Gastrocnemius medialis (tissue), 4 donors: Measurements from ENCODE around the gene MFAP4. TPM values are rescaled to one million over a fixed set of nuclear protein-coding genes. Genes with fewer than 3 reads are reported as not detected.
"Not testable (repeated sequence)": the region's sequence is repeated elsewhere in the genome, so short reads cannot be mapped to it uniquely, and the experiment has no call there.

Experiments used
- ATAC-seq, 2 donors: fragments of 150-250 bp; one replicate each; pipeline ENCODE4 v1.9.1; 2016
- DNase-seq, 2 donors: peaks; one replicate each; pipeline ENCODE4 v3.0.0-alpha.2; 2019
- H3K27ac ChIP-seq, 4 donors: fragments of 200-600 bp; sonication (generic); 1 replicate in 1 of 4; 2 replicates in 3 of 4; pipeline ENCODE4 v1.5.1; 2016 to 2018; ENCODE audit warnings: mild to moderate bottlenecking in 2 of 4, moderate library complexity in 1 of 4
- H3K27me3 ChIP-seq, 3 donors: fragments of 200-600 bp; sonication (generic) in 2 of 3; 1 replicate in 1 of 3; 2 replicates in 2 of 3; pipeline versions ENCODE4 v1.5.1 to v1.6.0; 2016 to 2019; ENCODE audit warnings: mild to moderate bottlenecking in 1 of 3, moderate library complexity in 1 of 3
- H3K36me3 ChIP-seq, 2 donors: fragments of 200-600 bp; sonication (generic) in 1 of 2; one replicate each; pipeline ENCODE4 v1.5.1; 2017 to 2018
- H3K4me1 ChIP-seq, 2 donors: fragments of 200-600 bp; sonication (generic) in 1 of 2; one replicate each; pipeline ENCODE4 v1.5.1; 2016 to 2017; ENCODE audit warnings: mild to moderate bottlenecking in 2 of 2
- H3K4me3 ChIP-seq, 4 donors: fragments of 200-600 bp; sonication (generic) in 3 of 4; 1 replicate in 1 of 4; 2 replicates in 3 of 4; pipeline ENCODE4 v1.5.1; 2016 to 2019; ENCODE audit warnings: mild to moderate bottlenecking in 2 of 4
- H3K9me3 ChIP-seq, 3 donors: fragments of 200-600 bp; sonication (generic) in 2 of 3; 1 replicate in 1 of 3; 2 replicates in 2 of 3; pipeline ENCODE4 v1.5.1; 2016 to 2019
- POLR2A ChIP-seq, 2 donors: fragments of 450-650 bp; IDR thresholded peaks; one replicate each; pipeline ENCODE4 v1.6.1; 2017; ENCODE audit warnings: antibody characterized with exemption in 2 of 2, mild to moderate bottlenecking in 2 of 2, moderate library complexity in 2 of 2
- in situ Hi-C, 4 donors: fragments of 200-750 bp; cut with MboI; loops; one replicate each; pipeline versions ENCODE4 v1.15.0 to v1.8.0; 2017; ENCODE audit warnings: low sequenced_read_pairs in 4 of 4
- intact Hi-C: fragments of 100-400 bp; cut with DNase I; formaldehyde crosslinking; loops from one replicate; pipeline ENCODE4 v1.15.1; 2023; ENCODE audit warnings: low total_unique reads
- total RNA-seq, 4 donors: library from RNA; depleted of rRNA; stranded (reverse); fragments of >200 nt; gene quantifications; one replicate each; pipeline versions ENCODE4 v1.1.0 to v1.2.3, GENCODE V29; 2016
- TF ChIP-seq, protein P1 (sequence below), 5 experiments: fragments of 450-650 bp in 3 of 5; fragments of 200-600 bp in 2 of 5; sonication (generic) in 2 of 5; IDR thresholded peaks in 4 of 5; conservative IDR thresholded peaks in 1 of 5; 1 replicate in 4 of 5; 2 replicates in 1 of 5; pipeline ENCODE4 v1.5.1; 2016 to 2019; ENCODE audit warnings: antibody characterized with exemption in 5 of 5, mild to moderate bottlenecking in 3 of 5, moderate library complexity in 3 of 5

MFAP4 gene
- total RNA-seq, 4 donors from 2014 or later = 11.0 to 22.7 (median 14.8) TPM

DNA sequence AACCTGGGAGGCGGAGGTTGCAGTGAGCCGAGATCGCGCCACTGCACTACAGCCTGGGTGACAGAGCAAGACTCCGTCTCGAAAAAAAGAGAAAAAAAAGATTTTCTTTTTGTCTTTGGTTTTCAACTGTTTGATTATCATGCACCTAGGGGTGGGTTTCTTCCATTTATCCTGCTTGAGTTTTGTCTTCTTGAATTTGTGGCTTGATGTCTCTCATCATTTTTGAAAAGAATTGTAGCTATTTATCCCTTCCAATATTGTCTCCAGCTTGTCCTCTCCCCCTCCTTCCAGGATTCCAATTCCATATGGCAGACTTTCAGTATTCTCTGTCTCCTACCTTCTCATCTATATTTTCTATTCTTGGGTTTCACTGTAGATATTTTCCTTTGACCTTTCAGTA, 32.2 kb downstream of the MFAP4 start:
- DNase-seq (no peak), ATAC-seq (no peak)
- no peak overlapping the region for H3K4me3 ChIP-seq
- no peak overlapping the region for H3K27ac ChIP-seq
- in situ Hi-C loops = loop anchor here (25.0 kb wide), 2 partner anchors 283 to 408 kb away; partner anchors contain the start of gene ALDH3A2 (in 1 of the 4)
- H3K36me3 ChIP-seq = no peaks in the 10 kb centered on the region
- no peaks in the 10 kb centered on the region for H3K9me3 ChIP-seq
- TF ChIP-seq POLR2A (IDR thresholded peaks at IDR 0.05) = no peak
- TF ChIP-seq, protein P1, sequence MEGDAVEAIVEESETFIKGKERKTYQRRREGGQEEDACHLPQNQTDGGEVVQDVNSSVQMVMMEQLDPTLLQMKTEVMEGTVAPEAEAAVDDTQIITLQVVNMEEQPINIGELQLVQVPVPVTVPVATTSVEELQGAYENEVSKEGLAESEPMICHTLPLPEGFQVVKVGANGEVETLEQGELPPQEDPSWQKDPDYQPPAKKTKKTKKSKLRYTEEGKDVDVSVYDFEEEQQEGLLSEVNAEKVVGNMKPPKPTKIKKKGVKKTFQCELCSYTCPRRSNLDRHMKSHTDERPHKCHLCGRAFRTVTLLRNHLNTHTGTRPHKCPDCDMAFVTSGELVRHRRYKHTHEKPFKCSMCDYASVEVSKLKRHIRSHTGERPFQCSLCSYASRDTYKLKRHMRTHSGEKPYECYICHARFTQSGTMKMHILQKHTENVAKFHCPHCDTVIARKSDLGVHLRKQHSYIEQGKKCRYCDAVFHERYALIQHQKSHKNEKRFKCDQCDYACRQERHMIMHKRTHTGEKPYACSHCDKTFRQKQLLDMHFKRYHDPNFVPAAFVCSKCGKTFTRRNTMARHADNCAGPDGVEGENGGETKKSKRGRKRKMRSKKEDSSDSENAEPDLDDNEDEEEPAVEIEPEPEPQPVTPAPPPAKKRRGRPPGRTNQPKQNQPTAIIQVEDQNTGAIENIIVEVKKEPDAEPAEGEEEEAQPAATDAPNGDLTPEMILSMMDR (IDR thresholded peaks at IDR 0.05 in 4 of 5, conservative IDR thresholded peaks at IDR 0.05 in 1 of 5) = no peak
- H3K4me1 ChIP-seq = no peaks in the 10 kb centered on the region
- intact Hi-C loops = no loop called here
- no peaks in the 10 kb centered on the region for H3K27me3 ChIP-seq

DNA sequence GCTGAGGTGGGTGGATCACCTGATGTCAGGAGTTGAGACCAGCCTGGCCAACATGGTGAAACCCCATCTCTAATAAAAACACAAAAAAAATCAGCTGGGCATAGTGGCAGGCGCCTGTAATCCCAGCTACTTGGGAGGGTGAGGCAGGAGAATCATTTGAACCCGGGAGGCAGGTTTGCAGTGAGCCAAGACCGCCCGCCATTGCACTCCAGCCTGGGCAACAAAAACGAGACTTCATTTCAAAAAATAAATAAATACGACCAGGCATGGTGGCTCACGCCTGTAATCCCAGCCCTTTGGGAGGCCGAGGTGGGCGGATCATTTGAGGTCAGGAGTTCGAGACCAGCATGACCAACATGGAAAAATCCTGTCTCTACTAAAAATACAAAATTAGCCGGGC, 33.6 kb downstream of the MFAP4 start:
- in situ Hi-C loops = loop anchor here (25.0 kb wide), 2 partner anchors 284 to 409 kb away; partner anchors contain the start of gene ALDH3A2 (in 1 of the 4)
- intact Hi-C loops, DNase-seq, H3K4me3 ChIP-seq, H3K27me3 ChIP-seq, H3K9me3 ChIP-seq, H3K36me3 ChIP-seq, H3K4me1 ChIP-seq, ATAC-seq, H3K27ac ChIP-seq: not testable (repeated sequence)

DNA sequence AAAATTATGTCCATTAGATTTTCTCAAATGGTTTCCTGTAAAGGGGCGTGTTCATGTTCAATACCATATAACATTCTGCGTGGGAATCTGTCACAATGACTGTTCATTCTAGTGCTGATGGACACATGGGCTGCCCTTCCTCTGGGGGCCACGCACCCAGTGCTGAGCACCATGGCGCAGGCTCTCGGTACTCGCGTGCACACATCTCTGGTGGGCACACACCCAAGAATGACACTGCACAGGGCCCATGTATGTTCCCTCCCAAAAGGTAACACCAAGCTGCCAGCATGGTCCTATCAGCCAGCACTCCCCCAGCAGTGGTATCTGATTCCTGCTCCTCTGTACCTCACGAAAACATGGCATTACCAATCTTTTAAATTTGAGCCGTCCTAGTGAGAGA, 38.2 kb downstream of the MFAP4 start:
- DNase-seq (no peak), ATAC-seq (no peak)
- no peak overlapping the region for H3K4me3 ChIP-seq
- no peaks in the 10 kb centered on the region for H3K9me3 ChIP-seq
- peaks cover 22 to 25% of the 10 kb centered on the region in 2 donors for H3K4me1 ChIP-seq
- no peaks in the 10 kb centered on the region for H3K36me3 ChIP-seq
- H3K27me3 ChIP-seq = no peaks in the 10 kb centered on the region
- in situ Hi-C loops = no loop called here
- intact Hi-C loops = loop anchor here (2.0 kb wide), 1 partner anchor 28 kb away; no protein-coding TSS in a partner anchor
- no peak overlapping the region for H3K27ac ChIP-seq
- no peak for TF ChIP-seq POLR2A (IDR thresholded peaks at IDR 0.05)
- TF ChIP-seq, protein P1 (IDR thresholded peaks at IDR 0.05 in 4 of 5, conservative IDR thresholded peaks at IDR 0.05 in 1 of 5) = no peak

DNA sequence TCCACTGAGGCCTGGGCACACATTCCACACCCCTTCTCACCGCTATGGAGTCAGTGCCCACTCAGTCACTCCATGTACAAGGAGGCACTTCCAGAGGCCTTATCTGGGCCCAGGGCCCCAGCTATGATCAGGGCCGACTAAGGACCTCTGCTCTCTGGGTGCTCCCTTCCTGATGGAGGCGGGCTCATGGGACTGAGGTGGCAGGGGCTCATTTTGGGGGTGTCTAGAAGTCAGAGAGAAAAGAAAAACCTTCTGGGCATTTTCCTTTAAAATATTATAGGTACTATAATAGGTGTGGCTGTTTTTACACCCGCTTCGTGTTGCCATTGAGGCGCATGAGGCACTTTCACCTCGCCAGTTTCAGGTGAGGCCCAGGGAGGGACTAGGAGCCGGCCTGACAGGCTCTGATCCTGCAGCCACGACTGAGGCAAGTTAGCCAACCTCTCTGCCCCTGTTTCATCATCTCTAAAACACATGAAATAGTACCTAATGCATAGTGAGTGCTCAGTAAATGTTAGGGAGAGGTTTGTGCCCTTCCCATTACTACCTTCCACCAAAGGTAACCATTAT, 38.8 kb downstream of the MFAP4 start:
- no peak for TF ChIP-seq POLR2A (IDR thresholded peaks at IDR 0.05)
- TF ChIP-seq, protein P1 (IDR thresholded peaks at IDR 0.05 in 4 of 5, conservative IDR thresholded peaks at IDR 0.05 in 1 of 5) = no peak
- Histone ChIP-seq H3K27ac (no peak overlapping the region), H3K27me3 (no peaks in the 10 kb centered on the region), H3K4me3 (no peak overlapping the region), H3K36me3 (no peaks in the 10 kb centered on the region), H3K9me3 (no peaks in the 10 kb centered on the region), H3K4me1 (peaks cover 22 to 27% of the 10 kb centered on the region in 2 donors)
- ATAC-seq = no peak
- no peak for DNase-seq
- intact Hi-C loops (loop anchor here (2.0 kb wide), 1 partner anchor 29 kb away; no protein-coding TSS in a partner anchor), in situ Hi-C loops (no loop called here)

DNA sequence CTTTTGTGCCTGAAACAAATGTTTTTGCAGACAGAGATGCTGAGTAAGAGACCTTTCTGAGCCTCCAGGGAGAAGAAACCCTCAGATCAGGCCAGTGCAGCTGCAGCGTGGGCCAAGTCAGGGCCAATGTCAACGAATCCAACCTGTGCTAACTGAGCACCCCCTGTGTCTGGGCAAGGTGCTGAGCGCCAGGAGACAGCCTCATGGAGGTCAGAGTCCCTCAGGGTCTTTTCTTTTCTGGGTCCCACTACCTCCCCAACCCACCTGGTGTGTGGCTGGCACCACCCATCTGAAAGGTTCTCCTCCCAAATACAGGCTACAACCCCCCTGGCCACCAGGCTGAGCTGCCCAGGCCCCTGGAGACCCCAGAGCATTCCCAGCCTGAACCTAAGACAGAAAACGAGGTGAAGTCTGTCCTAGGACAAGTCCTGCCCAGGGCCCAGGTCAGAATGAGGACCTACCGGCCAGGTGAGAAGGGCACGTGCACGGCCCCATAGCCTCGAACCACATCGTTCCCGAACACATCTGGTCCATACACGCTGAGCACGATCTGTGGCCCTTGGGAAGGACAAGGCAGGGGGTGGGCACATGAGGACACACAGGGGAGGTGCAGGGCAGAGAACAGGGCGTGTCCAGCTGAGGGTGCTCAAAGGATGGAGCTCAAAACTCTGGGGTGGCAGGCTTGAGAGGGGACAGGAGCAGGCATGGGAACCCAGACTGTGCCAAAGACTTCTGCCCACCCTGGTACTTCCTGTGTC, 39.5 kb downstream of the MFAP4 start:
- no peak for DNase-seq
- no peaks in the 10 kb centered on the region for H3K36me3 ChIP-seq
- H3K27me3 ChIP-seq = no peaks in the 10 kb centered on the region
- peak overlapping the region; percentile 68 to 81 (median 80) for H3K27ac ChIP-seq
- H3K4me3 ChIP-seq = no peak overlapping the region
- in situ Hi-C loops (no loop called here), intact Hi-C loops (loop anchor here (2.0 kb wide), 1 partner anchor 29 kb away; no protein-coding TSS in a partner anchor)
- H3K4me1 ChIP-seq = peaks cover 22 to 27% of the 10 kb centered on the region in 2 donors
- ATAC-seq = peak; percentile 6 to 13
- TF ChIP-seq, protein P1 (IDR thresholded peaks at IDR 0.05 in 4 of 5, conservative IDR thresholded peaks at IDR 0.05 in 1 of 5) = no peak
- no peak for TF ChIP-seq POLR2A (IDR thresholded peaks at IDR 0.05)
- no peaks in the 10 kb centered on the region for H3K9me3 ChIP-seq
